Measurements from ENCODE around the gene RYR3. TPM values are rescaled to one million over a fixed set of nuclear protein-coding genes. Genes with fewer than 3 reads are reported as not detected.

Gene RYR3
- total RNA-seq, 4 donors from 2014 or later = 0.18 to 3.3 (median 2.3) TPM

GRCh38 chr15:33742800-33743199, 432.0 kb downstream of the RYR3 start:
- no peaks in the 10 kb centered on the region for H3K9me3 ChIP-seq
- H3K36me3 ChIP-seq = no peaks in the 10 kb centered on the region
- no peak overlapping the region for H3K4me3 ChIP-seq
- no peak for TF ChIP-seq POLR2A (IDR thresholded peaks at IDR 0.05)
- TF ChIP-seq, protein P1, sequence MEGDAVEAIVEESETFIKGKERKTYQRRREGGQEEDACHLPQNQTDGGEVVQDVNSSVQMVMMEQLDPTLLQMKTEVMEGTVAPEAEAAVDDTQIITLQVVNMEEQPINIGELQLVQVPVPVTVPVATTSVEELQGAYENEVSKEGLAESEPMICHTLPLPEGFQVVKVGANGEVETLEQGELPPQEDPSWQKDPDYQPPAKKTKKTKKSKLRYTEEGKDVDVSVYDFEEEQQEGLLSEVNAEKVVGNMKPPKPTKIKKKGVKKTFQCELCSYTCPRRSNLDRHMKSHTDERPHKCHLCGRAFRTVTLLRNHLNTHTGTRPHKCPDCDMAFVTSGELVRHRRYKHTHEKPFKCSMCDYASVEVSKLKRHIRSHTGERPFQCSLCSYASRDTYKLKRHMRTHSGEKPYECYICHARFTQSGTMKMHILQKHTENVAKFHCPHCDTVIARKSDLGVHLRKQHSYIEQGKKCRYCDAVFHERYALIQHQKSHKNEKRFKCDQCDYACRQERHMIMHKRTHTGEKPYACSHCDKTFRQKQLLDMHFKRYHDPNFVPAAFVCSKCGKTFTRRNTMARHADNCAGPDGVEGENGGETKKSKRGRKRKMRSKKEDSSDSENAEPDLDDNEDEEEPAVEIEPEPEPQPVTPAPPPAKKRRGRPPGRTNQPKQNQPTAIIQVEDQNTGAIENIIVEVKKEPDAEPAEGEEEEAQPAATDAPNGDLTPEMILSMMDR (IDR thresholded peaks at IDR 0.05) = no peak
- H3K27me3 ChIP-seq = no peaks in the 10 kb centered on the region
- no peaks in the 10 kb centered on the region for H3K4me1 ChIP-seq
- no peak overlapping the region for H3K27ac ChIP-seq
- no peak for DNase-seq

GRCh38 chr15:33746203-33746602, 435.4 kb downstream of the RYR3 start:
- TF ChIP-seq, protein P1 (IDR thresholded peaks at IDR 0.05) = no peak
- no peak for TF ChIP-seq POLR2A (IDR thresholded peaks at IDR 0.05)
- no peaks in the 10 kb centered on the region for H3K4me1 ChIP-seq
- no peak for DNase-seq
- no peak overlapping the region for H3K4me3 ChIP-seq
- no peak overlapping the region for H3K27ac ChIP-seq
- H3K36me3 ChIP-seq = no peaks in the 10 kb centered on the region
- no peaks in the 10 kb centered on the region for H3K9me3 ChIP-seq
- no peaks in the 10 kb centered on the region for H3K27me3 ChIP-seq

DNA sequence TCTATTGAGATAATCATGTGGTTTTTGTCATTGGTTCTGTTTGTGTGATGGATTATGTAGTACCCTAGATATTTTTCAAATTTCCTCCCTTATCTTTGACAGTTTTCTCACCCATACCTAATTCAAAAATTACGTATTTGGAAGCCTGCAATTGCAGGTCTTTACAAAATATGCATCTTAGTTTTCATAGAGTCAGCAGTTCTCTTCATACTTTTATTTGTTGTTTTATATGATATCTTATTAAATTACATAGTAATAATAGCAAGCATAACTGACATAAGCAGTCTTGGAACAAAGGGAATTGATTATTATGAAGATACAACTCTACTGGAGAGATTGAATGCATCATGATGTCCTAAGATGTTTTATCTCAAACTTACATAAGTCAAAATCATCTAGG, 442.2 kb downstream of the RYR3 start:
- DNase-seq = no peak
- H3K4me1 ChIP-seq = peaks cover 0 to 5% (median 0%) of the 10 kb centered on the region in 4 donors
- no peak overlapping the region for H3K27ac ChIP-seq
- no peak overlapping the region for H3K4me3 ChIP-seq
- no peaks in the 10 kb centered on the region for H3K27me3 ChIP-seq
- H3K36me3 ChIP-seq = no peaks in the 10 kb centered on the region
- H3K9me3 ChIP-seq = no peaks in the 10 kb centered on the region
- TF ChIP-seq POLR2A (IDR thresholded peaks at IDR 0.05) = no peak
- TF ChIP-seq, protein P1 (IDR thresholded peaks at IDR 0.05) = no peak

- H3K4me1 ChIP-seq = peaks cover 0 to 5% (median 0%) of the 10 kb centered on the region in 4 donors
- DNase-seq = no peak
- H3K27ac ChIP-seq = no peak overlapping the region
- TF ChIP-seq, protein P1 (IDR thresholded peaks at IDR 0.05) = no peak
- no peak for TF ChIP-seq POLR2A (IDR thresholded peaks at IDR 0.05)
- H3K27me3 ChIP-seq = no peaks in the 10 kb centered on the region
- no peaks in the 10 kb centered on the region for H3K36me3 ChIP-seq
- H3K4me3 ChIP-seq = no peak overlapping the region
- H3K9me3 ChIP-seq = no peaks in the 10 kb centered on the region
Measured at GRCh38 chr15:33754242-33754641, 443.5 kb downstream of the RYR3 start.

GRCh38 chr15:33756961-33757360, 446.2 kb downstream of the RYR3 start:
- H3K4me1 ChIP-seq = peaks cover 0 to 5% (median 0%) of the 10 kb centered on the region in 4 donors
- no peaks in the 10 kb centered on the region for H3K9me3 ChIP-seq
- no peak for TF ChIP-seq POLR2A (IDR thresholded peaks at IDR 0.05)
- TF ChIP-seq, protein P1 (IDR thresholded peaks at IDR 0.05) = no peak
- no peak overlapping the region for H3K27ac ChIP-seq
- no peaks in the 10 kb centered on the region for H3K27me3 ChIP-seq
- H3K36me3 ChIP-seq = no peaks in the 10 kb centered on the region
- no peak for DNase-seq
- H3K4me3 ChIP-seq = no peak overlapping the region
